ENCODE measurements around the gene TOM1L2.
"Not testable (repeated sequence)": the region's sequence is repeated elsewhere in the genome, so short reads cannot be mapped to it uniquely, and the experiment has no call there.

TOM1L2 gene

GRCh38 chr17:17970699-17971430, 1.3 kb downstream of the TOM1L2 start:
- no peak for DNase-seq (ENCODE audit: low spot score)

- no peak for DNase-seq (ENCODE audit: low spot score)
These were observed 5.8 kb downstream of the TOM1L2 start for GRCh38 chr17:17966399-17966798.

- DNase-seq (ENCODE audit: low spot score): no peak
These were observed 7.0 kb downstream of the TOM1L2 start for GRCh38 chr17:17965152-17965721.

GRCh38 chr17:17964710-17965109, 7.5 kb downstream of the TOM1L2 start:
- no peak for DNase-seq (ENCODE audit: low spot score)

- no peak for DNase-seq (ENCODE audit: low spot score)
These were observed 8.3 kb downstream of the TOM1L2 start for GRCh38 chr17:17963694-17964436.

- peak; percentile 91 for DNase-seq (ENCODE audit: low spot score)
These were observed 9.1 kb downstream of the TOM1L2 start for GRCh38 chr17:17963066-17963465.

GRCh38 chr17:17960500-17961030, 11.6 kb downstream of the TOM1L2 start:
- DNase-seq (ENCODE audit: low spot score): no peak

GRCh38 chr17:17959520-17960361, 12.5 kb downstream of the TOM1L2 start:
- DNase-seq (ENCODE audit: low spot score): peak; percentile 61

GRCh38 chr17:17958982-17959381, 13.2 kb downstream of the TOM1L2 start:
- DNase-seq (ENCODE audit: low spot score): no peak

GRCh38 chr17:17957584-17957916, 14.7 kb downstream of the TOM1L2 start:
- DNase-seq (ENCODE audit: low spot score): no peak

- DNase-seq (ENCODE audit: low spot score): not testable (repeated sequence)
These were observed 16.3 kb downstream of the TOM1L2 start for GRCh38 chr17:17955790-17956341.

- DNase-seq (ENCODE audit: low spot score): no peak
These were observed 18.1 kb downstream of the TOM1L2 start for GRCh38 chr17:17954079-17954478.

- no peak for DNase-seq (ENCODE audit: low spot score)
These were observed 19.5 kb downstream of the TOM1L2 start for GRCh38 chr17:17952691-17953090.

- DNase-seq (ENCODE audit: low spot score): no peak
These were observed 20.7 kb downstream of the TOM1L2 start for GRCh38 chr17:17951524-17951923.

GRCh38 chr17:17950806-17951205, 21.4 kb downstream of the TOM1L2 start:
- DNase-seq (ENCODE audit: low spot score): no peak

GRCh38 chr17:17950347-17950746, 21.9 kb downstream of the TOM1L2 start:
- DNase-seq (ENCODE audit: low spot score): no peak

- DNase-seq (ENCODE audit: low spot score): no peak
These were observed 24.2 kb downstream of the TOM1L2 start for GRCh38 chr17:17947966-17948365.

GRCh38 chr17:17947309-17947708, 24.9 kb downstream of the TOM1L2 start:
- no peak for DNase-seq (ENCODE audit: low spot score)

GRCh38 chr17:17946093-17946492, 26.1 kb downstream of the TOM1L2 start:
- DNase-seq (ENCODE audit: low spot score): no peak

- no peak for DNase-seq (ENCODE audit: low spot score)
These were observed 27.5 kb downstream of the TOM1L2 start for GRCh38 chr17:17944743-17945142.

- no peak for DNase-seq (ENCODE audit: low spot score)
These were observed 28.0 kb downstream of the TOM1L2 start for GRCh38 chr17:17944242-17944641.
